NCI-H510A (cell line): ENCODE data around the gene OSBPL2.

Source experiments
- DNase-seq: peaks from one replicate; lab custom pipeline; 2025; lab: John Stamatoyannopoulos, UW

Gene OSBPL2

DNA sequence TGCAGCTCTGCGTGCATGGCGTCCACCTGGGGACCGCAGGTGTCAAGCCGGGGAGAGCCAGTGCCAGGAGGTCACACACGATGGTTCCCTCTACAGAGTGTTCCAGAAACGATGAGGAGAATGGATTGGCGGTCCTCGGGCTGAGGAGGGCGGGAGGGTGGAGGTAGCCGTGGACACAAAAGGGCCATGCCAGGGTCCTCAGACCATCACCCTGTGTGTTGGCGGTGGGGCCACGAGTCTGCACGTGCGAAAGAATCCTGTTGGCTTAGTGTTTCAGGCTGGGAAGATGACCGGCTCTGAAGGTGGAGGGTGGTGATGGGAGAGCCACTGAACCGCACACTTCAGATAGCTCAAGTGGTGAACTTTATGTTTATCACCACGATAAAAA is 31.9 kb upstream of the OSBPL2 start:
- no peak for DNase-seq

DNA sequence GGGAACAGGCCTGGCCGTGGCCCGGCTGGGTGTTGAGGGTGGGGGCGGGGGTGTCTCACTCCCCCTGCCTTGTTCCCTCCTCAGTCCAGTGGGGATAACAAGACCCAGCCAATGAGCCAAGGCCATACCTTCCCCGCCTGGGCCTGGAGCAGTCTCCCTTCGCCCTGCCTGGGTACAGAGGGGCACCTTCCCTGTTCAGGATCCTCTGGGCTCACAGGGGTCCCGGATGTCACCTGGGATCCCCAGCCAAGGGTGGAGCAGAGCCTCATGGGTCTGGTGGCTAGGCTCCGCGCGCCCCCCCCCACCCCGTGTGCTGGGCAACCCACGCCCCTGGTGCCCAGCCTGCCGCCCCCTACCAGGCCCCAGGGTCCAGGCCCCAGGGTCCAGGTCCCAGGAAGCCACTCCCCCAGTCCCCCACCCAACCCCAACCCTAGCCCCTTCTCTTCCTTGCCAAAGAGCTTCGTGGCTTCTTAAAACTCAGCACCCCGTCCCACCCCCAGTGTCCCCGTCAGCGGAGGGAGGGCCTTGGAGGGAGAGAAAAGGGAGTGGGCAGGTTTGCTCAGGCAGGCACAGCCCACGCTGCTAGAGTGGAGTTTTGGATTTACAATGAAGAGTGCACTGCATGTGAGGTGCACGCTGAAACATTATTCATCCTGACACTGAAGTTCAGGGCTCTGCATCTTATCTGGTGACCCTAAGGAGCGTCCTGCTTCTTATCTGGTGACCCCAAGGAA is 30.1 kb upstream of the OSBPL2 start:
- DNase-seq, result no peak

DNA sequence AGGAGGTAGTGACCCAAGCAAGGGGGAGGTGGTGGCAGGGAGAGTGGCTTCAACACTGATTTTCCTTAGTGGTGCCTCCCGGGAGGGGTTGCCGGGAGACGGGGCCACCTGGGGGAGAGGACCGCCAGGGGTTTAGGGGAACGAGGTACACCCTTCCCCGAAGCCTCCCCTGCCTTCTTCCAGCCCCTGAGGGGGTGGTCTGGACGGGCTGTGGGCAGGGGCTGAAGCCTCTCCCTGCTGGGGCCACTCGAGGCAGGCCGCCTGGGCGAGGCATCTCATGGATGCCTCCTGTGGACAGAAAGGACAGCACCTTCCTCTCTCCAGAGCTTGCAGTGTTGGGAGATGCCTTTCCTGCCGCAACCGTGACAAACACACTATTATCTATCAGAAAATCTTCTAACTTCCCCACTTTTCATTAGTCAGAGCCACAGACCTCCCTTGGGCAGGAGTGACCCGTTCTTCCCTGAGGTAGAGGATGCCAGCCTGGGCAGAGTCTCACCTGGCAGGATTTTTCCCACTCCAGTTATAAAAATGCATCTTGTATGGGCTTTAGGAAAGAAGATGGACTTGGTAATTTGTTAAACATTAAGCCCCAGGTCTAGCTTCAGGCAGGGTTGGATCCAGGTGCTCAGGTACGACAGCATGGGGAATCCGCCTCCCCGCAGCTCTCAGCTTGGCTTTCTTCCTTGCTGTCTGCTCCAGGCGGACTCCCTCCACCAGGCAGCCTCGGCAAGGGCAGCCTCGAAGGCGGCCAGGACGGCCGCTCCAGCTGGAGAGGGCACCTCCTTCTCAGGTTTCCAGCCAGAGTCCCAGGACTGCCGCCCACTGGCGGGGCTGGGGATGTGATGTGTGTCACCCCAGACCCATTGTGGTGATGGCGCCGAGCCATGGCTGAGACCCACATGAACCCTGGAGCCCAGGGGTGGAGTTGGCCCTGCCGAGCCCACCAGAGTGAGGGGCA is 29.2 kb upstream of the OSBPL2 start:
- no peak for DNase-seq

DNA sequence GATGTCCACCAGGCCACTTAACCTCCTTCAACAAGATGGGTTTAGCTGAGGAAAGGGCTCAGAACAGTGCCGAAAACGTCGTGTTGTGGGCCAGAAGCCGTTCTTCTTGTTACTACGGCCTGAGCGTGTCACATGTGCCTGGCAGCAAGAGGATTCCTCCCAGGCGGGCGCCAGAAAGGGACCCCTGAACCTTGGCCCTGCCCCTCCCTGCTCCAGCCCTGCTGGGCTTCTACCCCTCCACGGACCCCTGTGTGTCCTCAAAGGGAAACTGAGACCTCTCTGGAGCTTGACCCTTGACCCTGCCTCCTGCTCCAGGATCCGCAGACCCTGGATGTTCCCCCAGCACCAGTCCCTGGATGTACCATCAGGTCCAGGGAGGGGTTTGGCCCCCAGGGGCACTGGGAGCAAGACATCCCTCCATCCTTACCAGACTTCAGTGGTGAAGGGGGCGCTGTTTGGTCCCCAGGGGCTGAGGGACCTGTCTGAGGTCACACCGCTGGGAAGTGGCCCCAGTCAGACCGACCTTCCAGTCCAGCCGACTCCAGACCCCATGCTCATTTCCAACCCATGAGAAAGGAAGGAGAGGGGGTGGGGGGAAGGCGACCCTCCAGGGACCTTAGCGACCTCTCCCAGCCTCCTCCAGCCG is 28.3 kb upstream of the OSBPL2 start:
- DNase-seq, result no peak

DNA sequence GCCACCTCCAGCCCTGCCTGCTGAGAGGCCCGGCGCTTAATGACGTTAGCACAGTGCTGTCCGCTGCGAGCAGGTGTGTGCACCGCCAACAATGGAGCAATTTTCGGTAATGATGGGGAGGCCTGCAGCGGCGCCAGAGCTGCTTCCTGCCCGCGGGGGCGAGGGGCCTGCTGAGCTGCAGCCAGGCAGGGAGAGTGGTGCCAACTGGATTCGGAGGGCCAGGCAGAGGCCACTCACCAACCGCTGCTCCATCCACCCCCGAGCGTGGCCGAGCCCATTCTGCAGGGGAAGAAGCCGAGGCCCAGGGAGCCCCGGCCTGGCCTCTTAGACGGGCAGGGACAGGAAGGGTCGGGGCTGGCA is 27.8 kb upstream of the OSBPL2 start:
- peak; percentile 55 for DNase-seq

DNA sequence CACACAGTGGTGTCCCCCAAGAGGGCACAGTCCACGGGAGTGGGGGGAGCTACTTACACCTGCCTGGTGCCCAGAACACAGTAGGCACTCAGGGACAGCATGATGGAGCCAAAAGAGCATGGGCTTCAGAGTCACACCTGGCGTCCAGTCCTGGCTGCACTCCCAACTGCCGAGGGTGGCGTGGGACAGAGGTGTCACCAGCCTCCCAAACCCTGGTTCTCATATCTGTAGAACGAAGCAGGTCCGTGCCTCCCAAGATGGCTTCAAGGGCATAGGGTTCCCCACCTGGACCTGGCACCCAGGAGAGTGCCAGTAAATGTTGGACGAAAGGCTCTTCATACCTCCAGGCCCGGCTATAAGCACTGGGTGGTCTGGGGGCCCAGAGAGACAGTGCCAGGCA is 27.1 kb upstream of the OSBPL2 start:
- DNase-seq, result no peak

DNA sequence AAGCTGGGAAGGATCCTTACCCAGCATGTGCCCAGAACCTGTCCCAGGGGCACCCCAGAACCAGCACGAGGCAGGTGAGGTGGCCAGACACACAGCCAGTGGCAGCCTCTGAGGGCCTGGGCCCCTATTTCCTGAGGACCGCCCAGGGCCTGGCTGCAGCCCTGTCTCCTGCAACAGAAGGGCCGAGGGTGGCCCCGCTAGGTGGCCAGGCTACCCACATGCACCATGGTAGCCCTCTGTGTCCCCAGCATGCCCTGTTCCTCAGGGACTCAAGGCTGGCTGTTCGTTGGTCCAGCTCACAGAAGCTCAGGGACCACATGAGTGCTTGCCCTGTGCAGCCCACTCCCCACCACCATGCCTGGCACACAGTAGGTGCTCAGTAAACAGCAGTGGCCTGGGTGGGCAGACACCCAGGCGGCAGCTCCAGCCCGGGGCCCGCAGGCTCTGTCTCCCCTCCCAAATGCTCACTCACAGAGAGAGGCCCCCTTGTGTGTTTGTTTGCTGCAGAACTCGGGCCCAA is 26.5 kb upstream of the OSBPL2 start:
- DNase-seq, result no peak

DNA sequence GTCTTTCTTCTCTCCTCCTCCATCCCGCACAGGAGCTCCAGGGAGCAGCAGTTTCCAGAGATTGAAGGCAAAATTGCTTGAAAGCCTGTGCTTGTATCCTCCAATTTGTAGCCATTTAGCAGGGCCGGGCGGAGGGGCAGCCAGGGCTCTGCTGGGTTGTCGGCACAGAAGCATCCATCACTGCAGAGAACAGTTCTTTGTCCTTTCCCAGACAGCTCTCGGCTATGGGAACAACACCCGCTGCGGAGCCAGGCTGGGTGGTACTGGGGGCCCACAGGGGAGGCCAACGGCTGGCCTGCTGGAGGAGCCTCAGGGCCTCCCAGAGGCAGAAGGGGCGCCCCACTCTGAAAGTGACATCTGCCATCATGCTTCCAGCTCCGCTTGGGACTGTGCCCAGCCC is 26.0 kb upstream of the OSBPL2 start:
- DNase-seq, result no peak

DNA sequence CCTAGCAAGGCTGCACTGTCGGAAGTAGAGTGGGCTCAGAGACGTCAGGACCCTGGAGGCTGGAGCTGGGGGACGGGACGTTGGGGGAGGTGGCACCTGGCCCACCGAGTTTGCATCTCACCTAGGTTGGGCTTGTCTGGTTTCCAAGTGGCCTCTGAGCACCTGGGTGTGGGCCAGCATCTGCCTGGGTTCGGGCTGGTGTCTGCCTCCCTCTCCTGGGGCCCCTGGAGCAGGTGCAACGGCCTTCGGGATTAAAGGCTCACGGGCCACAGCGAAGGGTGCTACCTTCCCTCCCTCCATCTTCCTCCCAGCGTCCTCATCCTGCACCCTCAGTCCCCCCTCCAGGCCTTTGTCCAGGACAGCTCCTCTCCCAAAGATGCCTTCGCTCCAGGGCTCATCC is 24.3 kb upstream of the OSBPL2 start:
- peak; percentile 72 for DNase-seq

DNA sequence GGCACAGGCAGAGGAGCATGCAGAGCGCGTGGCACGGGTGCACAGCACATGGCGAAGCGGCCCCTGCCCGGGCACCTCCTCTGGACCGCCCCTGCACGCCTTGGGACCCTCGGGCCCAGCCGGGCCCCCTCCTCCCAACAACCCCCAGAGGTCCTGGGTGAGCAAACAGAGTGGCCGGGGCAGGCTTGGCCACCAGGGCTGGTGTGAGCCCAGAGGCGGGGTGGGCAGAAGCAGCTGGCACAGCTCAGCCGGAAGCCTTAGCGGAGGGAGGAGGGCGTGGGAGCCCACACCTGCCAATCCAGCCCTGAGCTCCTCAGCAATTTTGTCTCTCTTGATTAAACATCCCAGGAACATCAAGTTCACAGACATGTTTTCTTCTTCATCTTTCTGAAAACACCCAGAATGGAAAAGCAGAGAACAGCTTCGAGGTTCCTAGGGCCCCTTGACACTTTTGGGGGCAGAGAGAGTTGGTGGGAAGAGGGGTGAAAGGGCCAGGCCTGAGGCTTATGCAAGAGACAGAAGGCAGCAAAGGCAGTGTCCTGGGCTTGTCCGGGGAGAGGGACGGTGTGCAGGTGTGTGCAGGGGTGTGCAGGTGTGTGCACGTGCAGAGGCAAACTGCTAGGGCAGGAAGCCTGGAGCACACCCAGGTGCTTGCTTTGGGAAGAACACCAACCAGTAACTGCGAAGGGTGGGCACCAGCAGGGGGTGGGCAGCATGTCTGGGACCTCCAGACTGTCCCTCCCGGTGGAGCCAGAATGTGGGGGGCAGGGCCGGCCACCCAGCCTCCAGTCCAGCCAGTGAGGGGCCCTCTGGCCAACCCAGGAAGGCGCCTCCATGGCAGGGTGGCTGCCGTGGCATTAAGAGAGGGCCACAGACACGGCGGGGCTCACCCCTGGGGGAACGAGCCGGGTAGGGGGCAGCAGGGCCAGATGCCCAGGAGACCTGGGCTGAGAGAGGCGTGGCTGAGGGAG is 23.0 kb upstream of the OSBPL2 start:
- DNase-seq, result peak; percentile 28

DNA sequence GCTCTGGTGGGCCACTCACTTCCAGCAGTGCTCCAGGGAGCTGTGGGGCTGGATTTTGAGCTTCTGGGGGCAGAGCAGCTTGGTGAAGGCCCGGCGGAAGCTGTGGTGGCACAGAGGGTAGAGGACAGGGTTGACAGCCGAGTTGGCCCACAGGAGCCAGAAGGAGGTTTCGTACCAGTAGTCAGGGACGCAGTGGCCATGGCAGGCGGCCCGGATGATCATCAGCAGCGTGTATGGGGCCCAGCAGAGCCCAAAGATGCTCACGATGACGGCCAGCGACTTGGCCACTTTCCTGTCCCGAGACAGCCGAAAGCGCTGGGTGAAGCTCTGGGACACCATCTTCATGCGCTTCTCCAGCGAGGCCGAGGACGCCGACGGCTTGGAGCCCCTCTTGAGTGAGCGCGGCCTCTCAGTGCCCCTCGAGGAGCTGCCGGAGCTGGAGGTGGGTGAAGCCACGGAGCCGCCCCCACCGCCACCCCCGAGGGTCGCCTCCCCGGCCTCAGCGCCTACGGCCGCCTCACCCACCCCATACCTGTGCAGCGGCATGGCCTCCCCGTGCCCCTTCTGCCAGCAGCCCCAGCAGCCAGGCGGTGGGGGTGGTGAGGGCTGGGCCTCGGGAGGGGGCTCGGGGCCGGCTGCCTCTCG is 22.2 kb upstream of the OSBPL2 start:
- no peak for DNase-seq

DNA sequence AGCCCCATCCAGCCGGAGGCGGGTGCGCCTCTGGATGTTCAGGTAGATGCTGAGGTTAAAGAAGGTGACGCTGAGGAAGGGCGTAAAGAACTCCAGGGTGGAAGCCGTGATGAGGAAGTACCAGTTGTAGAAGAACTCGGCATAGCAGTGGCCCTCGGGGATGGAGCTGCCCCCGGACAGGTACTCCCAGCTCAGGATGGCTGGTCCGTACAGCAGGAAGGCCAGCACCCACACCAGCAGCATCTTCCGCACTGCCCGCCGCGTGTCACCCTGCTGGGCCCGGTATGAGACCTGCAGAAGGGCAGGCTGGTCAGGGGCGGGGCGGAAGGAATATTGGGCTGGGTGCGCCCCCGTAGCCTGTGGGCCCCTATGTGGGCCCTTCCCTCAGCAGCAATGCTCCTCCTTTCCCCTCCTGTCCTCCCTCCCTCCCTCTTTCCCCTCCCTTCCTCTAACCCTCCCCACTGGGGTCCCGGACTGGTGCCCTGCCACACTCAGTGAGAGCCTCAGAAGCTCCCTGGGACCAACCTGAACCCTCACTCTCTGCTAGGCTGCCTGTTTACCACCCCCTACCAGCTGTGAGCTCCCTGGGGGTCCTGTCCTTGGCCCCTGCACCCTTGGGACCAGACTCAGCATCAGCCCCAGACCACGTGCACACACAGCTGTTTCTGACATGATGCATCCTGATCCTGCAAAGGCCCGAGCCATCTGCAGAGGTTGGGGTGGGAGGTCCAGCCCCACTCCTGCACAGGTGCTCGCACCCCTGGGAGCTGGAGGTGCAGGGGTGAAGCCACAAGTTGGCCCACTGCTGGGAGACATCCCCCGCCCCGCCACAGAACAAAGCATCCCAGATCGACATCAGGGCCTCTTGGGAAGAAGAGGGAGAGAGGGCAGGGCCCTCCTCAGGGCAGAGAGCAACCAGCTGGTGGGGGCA is 21.4 kb upstream of the OSBPL2 start:
- no peak for DNase-seq

DNA sequence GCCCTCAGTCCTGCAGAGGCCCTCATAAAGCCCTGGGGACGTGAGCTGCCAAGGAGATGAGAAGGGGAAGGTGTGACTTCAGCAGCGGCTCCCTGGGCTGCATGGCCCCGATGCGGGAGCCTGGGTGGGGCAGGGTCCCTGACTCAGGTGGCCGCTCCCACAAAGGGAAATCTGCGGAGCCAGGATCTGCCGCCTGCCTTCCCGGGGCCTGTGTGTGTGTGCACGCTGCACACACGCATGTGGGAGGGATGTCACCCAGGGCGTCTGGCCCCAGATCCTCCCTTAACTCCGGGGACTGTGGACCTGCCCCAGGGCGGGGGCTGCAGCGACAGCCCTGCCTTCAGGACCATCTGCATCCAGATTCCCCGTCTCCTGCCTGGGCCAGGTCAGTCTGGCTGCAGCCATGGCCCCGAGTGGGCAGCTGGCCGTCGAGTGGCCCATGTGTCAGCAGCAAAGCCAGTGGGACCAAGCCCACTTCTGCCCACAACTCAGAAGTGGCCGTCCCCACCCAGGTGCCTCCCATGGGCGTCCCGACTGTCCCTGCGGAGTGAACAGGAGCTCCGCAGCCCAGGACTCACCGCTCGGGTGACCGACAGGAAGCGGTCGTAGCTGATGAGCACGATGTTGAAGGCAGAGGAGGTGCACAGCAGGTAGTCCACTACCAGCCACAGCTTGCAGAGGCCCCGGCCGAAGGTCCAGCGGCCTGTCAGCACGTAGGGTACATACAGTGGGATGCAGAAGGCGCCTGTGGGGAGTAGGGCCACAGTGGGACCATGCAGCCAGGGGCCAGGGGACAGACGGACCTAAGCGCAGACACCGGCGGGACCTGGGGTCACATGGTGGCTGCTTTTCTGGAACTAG is 20.2 kb upstream of the OSBPL2 start:
- DNase-seq, result no peak

DNA sequence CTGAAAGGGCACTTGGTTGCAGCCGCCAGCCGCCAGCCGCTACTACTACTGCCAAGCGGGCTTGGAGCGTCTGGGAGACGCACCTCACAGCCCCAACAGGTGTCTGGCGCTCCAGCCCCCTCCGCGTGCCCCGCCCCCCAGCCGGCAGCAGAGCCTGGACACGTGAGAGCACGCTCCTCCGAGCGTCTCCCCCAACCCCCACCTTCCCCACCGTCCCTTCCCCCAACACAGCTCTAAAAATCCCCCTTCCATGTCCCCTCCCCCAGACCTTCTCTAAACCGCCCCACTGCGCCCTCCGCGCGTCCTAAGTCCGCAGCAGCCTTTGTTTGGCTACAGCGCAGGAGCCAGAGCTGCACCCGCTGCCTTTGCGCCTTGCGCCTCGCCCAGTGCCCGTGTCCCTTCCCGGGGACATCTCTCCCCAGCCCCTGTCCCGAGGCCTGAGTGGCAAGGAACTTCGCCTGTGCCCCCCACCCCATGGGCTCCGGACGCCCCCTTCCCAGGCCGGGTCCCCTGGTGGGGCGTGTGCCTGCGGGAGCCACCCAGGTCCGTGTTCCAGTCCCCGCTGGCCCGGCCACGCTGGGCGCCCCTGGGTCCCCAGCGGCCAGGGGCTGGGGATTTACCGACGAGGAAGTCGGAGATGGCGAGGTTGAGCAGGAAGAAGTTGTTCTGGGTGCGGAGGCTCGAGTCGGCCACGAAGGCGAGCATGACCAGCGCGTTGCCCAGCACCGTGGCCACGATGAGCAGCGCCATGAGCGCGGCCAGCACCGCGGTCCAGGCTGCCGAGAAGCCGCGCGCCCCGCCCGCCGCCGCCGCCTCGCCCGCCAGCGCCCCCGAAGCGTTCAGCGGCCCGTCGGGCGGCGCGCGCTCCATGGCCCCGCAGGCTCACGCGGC is 19.0 kb upstream of the OSBPL2 start:
- DNase-seq, result peak; percentile 81

DNA sequence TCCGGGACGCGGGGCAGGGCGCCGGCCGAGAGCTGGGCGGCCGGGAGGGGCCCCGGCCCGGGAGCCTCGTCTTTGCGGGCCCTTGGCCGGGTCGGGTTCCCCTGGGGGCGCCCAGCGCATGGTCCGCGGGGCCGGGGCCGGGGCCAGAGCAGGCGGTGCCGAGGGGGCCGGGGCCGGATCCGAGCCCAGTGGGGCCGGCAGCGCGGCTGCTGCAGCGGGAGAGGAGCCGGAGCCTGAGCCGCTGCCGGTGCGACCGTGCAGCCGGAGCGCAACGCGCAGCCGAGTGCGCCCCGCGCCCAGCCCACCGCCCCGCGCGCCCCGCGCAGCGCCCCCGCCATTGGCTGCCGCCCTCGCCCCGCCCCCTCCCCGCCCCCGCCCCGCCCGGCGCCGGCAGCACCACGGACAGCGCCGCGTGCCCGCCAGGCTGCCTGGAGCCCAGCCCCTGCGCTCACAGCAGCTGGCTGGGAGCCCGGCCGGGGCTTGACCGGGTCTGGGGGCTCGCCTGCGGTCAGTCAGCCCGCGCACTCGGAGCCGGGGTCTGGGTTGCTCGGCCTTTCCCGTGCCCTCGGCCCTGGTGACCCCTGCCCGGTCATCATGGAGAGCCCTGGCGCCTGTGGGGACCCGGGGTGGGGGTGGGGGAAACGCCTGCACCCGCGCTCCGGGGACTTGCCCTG is 18.2 kb upstream of the OSBPL2 start, which contains the start of gene HRH3:
Gene HRH3 (minus strand): TSS at position 287 of the 674 bp plus-strand sequence. CDS start 308 bp downstream, outside the sequence.
- DNase-seq, result peak; percentile 22

DNA sequence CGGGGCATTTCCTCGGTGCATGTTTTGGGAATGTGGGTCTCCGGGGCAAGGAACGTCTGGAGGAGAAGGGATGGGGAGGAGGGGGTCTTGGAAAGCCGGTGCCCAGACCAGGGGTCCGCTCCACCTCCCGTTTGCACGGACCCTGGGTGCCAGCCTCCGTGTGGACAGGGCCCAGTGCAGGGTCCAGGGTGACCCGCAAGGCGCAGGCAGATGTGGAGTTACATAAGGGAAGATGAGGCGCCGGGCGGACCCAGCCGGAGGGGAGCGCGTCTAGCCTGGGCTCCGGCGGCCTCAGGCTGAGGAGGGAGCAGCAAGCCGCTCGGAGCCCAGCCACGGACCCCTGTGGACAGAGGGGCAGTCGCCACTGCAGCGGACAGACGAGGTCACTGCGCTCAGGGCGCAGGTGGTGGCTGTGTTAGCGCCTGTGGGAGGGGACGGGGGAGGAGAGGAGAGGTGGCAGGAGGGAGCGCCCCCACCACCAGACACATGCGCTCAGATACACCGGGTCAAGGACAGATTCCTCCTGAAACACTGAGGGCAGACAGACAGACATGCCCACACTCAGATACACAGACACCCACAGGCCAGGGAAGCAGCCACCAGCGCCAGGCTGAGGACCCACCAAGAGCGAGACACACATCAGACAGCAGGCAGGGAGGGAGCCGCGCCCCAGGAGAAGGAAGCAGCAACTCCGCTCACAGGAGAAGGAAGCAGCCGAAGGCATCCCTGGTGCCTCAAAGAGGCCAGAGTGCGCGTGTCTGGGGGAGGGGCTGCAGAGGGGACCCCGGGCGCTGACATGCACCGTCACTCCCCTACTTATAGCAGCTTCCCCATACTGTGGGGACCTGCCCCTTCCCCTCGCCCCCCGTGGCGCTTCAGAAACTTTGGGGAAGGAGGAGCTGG is 17.4 kb upstream of the OSBPL2 start:
- no peak for DNase-seq
